AG09309 (cell line): ENCODE results near the gene INTS12.
A peak's percentile ranks its signal among the peaks of the same experiment; 100 is the strongest.
"Not testable (repeated sequence)": the region's sequence is repeated elsewhere in the genome, so short reads cannot be mapped to it uniquely, and the experiment has no call there.

ENCODE experiments used
- DNase-seq: peaks from one replicate; pipeline ENCODE4 v3.0.0-alpha.2; 2010; ENCODE audit warnings: low read depth
- H3K4me3 ChIP-seq: 2 replicates; pipeline ENCODE4 v1.5.1; 2011; ENCODE audit warnings: mild to moderate bottlenecking, low read depth, low read length, moderate library complexity; ENCODE audit not compliant: control insufficient read depth
- CTCF ChIP-seq: IDR thresholded peaks from 2 replicates; pipeline ENCODE4 v1.5.1; 2011; ENCODE audit warnings: mild to moderate bottlenecking, low read depth, low read length, inconsistent platforms; ENCODE audit not compliant: insufficient read depth, control insufficient read depth; ENCODE audit errors: missing control alignments

The INTS12 gene, protein sequence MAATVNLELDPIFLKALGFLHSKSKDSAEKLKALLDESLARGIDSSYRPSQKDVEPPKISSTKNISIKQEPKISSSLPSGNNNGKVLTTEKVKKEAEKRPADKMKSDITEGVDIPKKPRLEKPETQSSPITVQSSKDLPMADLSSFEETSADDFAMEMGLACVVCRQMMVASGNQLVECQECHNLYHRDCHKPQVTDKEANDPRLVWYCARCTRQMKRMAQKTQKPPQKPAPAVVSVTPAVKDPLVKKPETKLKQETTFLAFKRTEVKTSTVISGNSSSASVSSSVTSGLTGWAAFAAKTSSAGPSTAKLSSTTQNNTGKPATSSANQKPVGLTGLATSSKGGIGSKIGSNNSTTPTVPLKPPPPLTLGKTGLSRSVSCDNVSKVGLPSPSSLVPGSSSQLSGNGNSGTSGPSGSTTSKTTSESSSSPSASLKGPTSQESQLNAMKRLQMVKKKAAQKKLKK

GRCh38 chr4:105708181-105709080 is at the start of gene INTS12, which contains the start of gene GSTCD:
TSS of gene INTS12 (minus strand) at chr4:105708689. CDS start at chr4:105700005, 8,684 bp downstream.
TSS of gene GSTCD (plus strand) at chr4:105708784. CDS start at chr4:105717614, 8,830 bp downstream.
- DNase-seq = peak; percentile 67
- TF ChIP-seq CTCF = no peak
- peak within 1 kb of the TSS; percentile 71 for H3K4me3 ChIP-seq

DNA sequence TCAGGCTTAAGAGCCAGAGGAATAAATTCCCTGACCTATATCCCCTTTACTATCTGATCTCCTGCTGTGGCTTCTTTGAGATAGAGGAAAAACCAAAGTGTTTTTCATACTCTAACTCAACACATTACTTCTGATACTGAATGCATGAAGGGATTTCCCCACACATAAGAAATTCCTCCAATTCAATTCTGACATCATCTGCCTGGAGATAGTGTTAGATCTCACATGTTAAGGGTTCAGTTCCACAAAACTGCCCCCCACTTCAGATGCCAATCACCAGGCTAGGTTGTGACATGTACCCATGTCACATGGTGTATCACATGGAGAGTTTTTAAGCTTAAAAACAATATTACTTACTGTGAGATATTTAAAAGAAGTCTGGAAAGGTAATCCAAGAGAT is 46.9 kb upstream of the INTS12 start:
- no peak overlapping the region for H3K4me3 ChIP-seq
- TF ChIP-seq CTCF = no peak
- DNase-seq = no peak

DNA sequence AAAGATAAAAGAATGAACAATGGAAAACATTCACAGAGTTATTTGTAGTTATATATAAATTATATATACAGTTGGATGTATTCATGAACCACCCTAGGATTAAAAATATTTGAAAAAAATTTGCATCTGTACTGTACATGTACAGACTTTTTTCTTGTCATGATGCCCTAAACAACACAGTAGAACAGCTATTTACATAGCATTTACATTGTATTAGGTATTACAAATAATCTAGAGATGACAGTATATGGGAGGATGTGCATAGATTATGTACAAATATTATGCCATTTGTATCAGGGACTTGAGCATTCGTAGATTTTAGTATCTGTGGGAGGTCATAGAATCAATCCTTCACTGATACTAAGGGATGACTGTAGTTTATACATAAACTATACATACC is 44.9 kb upstream of the INTS12 start:
- TF ChIP-seq CTCF = no peak
- no peak for DNase-seq
- H3K4me3 ChIP-seq = no peak overlapping the region

- no peak for TF ChIP-seq CTCF
- no peak overlapping the region for H3K4me3 ChIP-seq
- DNase-seq = no peak
Measured at GRCh38 chr4:105751718-105752299, 43.3 kb upstream of the INTS12 start.

GRCh38 chr4:105748222-105748621 is 39.7 kb upstream of the INTS12 start:
- no peak overlapping the region for H3K4me3 ChIP-seq
- no peak for TF ChIP-seq CTCF
- DNase-seq = no peak

DNA sequence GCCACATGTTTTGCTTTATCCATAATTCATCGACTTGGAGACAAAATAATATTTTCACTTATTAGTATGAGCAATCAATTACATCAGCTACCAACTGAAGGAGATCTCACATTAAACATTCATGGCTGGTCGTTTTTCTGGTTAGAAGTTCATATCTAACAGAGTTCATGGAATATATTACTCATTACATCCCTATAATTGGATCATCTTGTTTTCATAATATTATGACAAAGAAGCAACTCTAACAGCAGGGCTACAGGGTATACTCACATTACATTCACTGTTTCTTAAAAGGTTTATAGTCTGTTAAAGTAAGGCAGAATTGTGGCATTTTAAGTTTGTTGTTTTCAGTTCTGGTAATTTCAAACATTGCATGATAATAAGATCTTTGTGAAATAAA is 33.1 kb upstream of the INTS12 start:
- TF ChIP-seq CTCF = no peak
- H3K4me3 ChIP-seq = no peak overlapping the region
- DNase-seq = peak; percentile 25

GRCh38 chr4:105735217-105735616 is 26.7 kb upstream of the INTS12 start:
- DNase-seq, H3K4me3 ChIP-seq: not testable (repeated sequence)

DNA sequence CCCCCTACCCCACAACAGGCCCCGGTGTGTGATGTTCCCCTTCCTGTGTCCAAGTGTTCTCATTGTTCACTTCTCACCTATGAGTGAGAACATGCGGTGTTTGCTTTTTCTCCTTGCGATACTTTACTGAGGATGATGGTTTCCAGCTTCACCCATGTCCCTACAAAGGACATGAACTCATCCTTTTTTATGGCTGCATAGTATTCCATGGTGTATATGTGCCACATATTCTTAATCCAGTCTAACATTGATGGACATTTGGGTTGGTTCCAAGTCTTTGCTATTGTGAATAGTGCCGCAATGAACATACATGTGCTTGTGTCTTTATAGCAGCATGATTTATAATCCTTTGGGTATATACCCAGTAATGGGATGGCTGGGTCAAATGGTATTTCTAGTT is 21.4 kb upstream of the INTS12 start:
- DNase-seq, H3K4me3 ChIP-seq: not testable (repeated sequence)
